ENCODE measurements around the gene C15orf61. TPM values are rescaled to one million over a fixed set of nuclear protein-coding genes. Genes with fewer than 3 reads are reported as not detected.

The C15orf61 gene
- total and polyA plus RNA-seq, 8 donors, result 1.7 to 5.2 (median 2.8) TPM

DNA sequence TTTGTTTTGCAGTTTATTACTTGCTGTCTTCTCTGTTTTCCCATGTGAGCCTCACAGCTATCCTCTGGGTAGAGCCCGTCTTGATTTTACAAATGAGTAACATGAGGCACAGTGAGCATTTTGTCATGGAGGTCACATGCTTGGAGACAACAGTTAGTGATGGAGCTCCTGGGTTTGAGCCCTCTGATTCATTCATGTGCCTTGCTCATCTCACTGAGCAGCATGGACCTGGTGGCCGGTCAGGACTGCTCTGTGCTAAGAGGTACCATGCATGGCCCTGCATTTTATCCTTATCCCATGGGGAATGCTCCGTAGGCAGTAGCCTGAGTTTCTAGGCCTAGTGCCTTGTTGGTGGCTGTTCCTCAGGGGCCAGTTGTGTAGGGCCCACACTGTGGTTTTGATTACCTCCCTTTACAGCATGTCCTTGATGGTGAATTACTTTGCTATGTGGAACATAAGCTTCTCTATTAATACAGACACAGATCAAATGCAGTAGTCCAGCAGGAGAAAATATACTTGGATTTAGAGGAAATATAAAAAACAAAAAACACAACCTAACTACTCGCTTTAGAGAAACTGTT lies 57.2 kb downstream of the C15orf61 start:
- DNase-seq, result no peak
- ATAC-seq, result no peak
- Histone ChIP-seq H3K4me1 (no peaks in the 10 kb centered on the region), H3K36me3 (no peaks in the 10 kb centered on the region), H3K27ac (no peak overlapping the region), H3K9me3 (no peaks in the 10 kb centered on the region), H3K4me3 (no peak overlapping the region), H3K27me3 (no peaks in the 10 kb centered on the region)
- intact Hi-C loops (cut with DNase I), result no loop called here
- TF ChIP-seq, protein P1, sequence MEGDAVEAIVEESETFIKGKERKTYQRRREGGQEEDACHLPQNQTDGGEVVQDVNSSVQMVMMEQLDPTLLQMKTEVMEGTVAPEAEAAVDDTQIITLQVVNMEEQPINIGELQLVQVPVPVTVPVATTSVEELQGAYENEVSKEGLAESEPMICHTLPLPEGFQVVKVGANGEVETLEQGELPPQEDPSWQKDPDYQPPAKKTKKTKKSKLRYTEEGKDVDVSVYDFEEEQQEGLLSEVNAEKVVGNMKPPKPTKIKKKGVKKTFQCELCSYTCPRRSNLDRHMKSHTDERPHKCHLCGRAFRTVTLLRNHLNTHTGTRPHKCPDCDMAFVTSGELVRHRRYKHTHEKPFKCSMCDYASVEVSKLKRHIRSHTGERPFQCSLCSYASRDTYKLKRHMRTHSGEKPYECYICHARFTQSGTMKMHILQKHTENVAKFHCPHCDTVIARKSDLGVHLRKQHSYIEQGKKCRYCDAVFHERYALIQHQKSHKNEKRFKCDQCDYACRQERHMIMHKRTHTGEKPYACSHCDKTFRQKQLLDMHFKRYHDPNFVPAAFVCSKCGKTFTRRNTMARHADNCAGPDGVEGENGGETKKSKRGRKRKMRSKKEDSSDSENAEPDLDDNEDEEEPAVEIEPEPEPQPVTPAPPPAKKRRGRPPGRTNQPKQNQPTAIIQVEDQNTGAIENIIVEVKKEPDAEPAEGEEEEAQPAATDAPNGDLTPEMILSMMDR (IDR thresholded peaks at IDR 0.05), result no peak
- FAIRE-seq, result no peak
- WGBS, 2 donors, result 94 to 97% methylated on average over 4 of the region's 4 CpGs

DNA sequence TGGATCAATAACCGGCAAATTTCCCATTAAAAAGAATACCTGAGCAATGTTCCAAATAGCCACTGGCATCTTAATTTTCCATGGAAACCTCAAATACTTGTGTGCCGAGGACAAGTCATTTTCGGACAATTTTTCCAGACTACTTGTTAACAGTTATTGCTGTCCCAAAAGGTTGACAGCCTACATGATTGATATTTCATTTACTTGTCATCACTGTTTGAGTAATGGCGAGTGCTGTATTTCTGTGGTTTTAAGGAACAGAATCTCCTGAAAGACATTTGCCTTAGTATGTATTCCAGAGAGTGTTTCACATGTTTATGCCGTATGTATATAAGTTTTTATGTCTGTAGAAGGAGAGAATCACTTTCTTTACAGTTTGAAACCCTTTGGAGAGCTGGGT lies 58.2 kb downstream of the C15orf61 start:
- FAIRE-seq, result no peak
- H3K4me1 ChIP-seq, result no peaks in the 10 kb centered on the region
- DNase-seq, result no peak

More for the DNA sequence above, 58.2 kb downstream of the C15orf61 start:
- Histone ChIP-seq H3K27ac (no peak overlapping the region), H3K27me3 (no peaks in the 10 kb centered on the region), H3K36me3 (no peaks in the 10 kb centered on the region), H3K4me3 (no peak overlapping the region), H3K9me3 (no peaks in the 10 kb centered on the region)
- intact Hi-C loops (cut with DNase I), result no loop called here
- TF ChIP-seq, protein P1 (IDR thresholded peaks at IDR 0.05), result no peak
- 90 to 92% methylated on average over 5 of the region's 5 CpGs for WGBS, 2 donors
- no peak for ATAC-seq

Other genes starting within 250 kb of the C15orf61 start
- 10 to 100 TPM in 4 of 6 donors, 1 to 10 TPM in 2; 9.3 to 14.8 (median 10.4) TPM for gene MAP2K5, start 21.6 kb downstream of the C15orf61 start, total RNA-seq
- 1 to 10 TPM; 5.5 to 8.8 TPM for gene MAP2K5, start 21.6 kb downstream of the C15orf61 start, polyA plus RNA-seq

All from pancreas (tissue), 10 donors.